ENCODE data around the gene AGPS. TPM values are rescaled to one million over a fixed set of nuclear protein-coding genes. Genes with fewer than 3 reads are reported as not detected.

Gene AGPS
- total RNA-seq = 27.8 and 33.8 TPM in 2 replicates

DNA sequence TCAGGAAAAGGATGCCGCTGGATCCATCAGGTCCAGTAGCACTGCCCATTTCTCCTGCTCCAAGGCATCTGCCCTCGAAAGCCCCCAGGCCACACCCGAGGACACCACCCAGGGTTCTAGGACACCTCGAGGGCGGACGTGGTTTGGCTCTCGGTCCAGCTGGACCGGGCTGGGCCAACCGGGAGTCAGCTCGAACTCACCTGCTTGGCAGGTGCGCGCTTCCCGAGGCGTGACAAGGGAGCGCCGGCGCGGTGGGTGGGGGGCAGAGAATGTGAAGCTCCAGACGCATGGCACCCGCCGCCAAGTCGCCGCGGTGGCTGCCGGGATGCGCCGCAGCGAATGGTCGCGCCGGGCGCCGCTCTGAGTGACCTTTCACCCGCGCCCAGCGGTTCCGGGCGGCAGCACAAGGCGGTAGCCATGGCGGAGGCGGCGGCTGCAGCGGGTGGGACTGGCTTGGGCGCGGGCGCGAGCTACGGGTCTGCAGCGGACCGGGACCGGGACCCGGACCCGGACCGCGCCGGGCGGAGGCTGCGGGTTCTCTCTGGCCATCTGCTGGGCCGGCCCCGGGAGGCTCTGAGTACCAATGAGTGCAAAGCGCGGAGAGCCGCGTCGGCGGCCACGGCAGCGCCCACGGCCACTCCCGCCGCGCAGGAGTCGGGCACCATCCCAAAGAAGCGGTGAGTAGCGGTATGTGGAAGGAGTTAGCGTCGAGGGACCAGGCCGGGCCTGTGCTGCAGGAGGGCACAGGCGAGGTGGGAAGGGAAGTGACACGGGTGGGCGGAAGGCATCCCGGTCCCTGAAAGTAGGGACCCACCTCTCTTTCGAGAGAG is at the start of gene AGPS:
Gene AGPS (plus strand): TSS at position 401 of the 830 bp plus-strand sequence. CDS start 17 bp downstream, at position 418.

Other genes starting within 250 kb of the AGPS start
- gene HNRNPA3, start 180.0 kb upstream of the AGPS start, total RNA-seq = 28.5 and 29.3 TPM in 2 replicates
- gene NFE2L2, start 128.0 kb upstream of the AGPS start, total RNA-seq = 33.0 and 38.5 TPM in 2 replicates